ENCODE results near the gene FERMT2. TPM values are rescaled to one million over a fixed set of nuclear protein-coding genes. Genes with fewer than 3 reads are reported as not detected.

The FERMT2 gene
- total RNA-seq, 1 experiment from 2014 or later = 40.8 TPM

- H3K27ac Mint-ChIP-seq (ENCODE audit: unreplicated experiment) = no peak overlapping the region
- no peaks in the 10 kb centered on the region for H3K9me3 Mint-ChIP-seq (ENCODE audit: unreplicated experiment)
- H3K4me1 Mint-ChIP-seq (ENCODE audit: low read depth, unreplicated experiment) = no peaks in the 10 kb centered on the region
Measured at GRCh38 chr14:52876806-52877205, 74.0 kb downstream of the FERMT2 start.

GRCh38 chr14:52876311-52876710, 74.5 kb downstream of the FERMT2 start:
- no peak for DNase-seq
- Histone ChIP-seq H3K9me3 (no peaks in the 10 kb centered on the region), H3K4me1 (no peaks in the 10 kb centered on the region), H3K27me3 (replicated peaks; ENCODE audit: control insufficient read depth, insufficient read depth, low read length) (no peaks in the 10 kb centered on the region), H3K4me3 (ENCODE audit: low read depth, low read length) (no peak overlapping the region), H3K36me3 (ENCODE audit: control insufficient read depth, insufficient read depth, low read length) (no peaks in the 10 kb centered on the region)
- intact Hi-C loops (cut with micrococcal nuclease; ENCODE audit: unreplicated experiment) = no loop called here
- no peaks in the 10 kb centered on the region for H3K27me3 Mint-ChIP-seq (ENCODE audit: insufficient read depth, unreplicated experiment)
- peaks cover 22% of the 10 kb centered on the region for H3K36me3 Mint-ChIP-seq (ENCODE audit: insufficient read depth, unreplicated experiment)
- no peak for TF ChIP-seq CTCF (IDR thresholded peaks at IDR 0.05; ENCODE audit: insufficient read depth in 1 of 2, low read depth in 1 of 2, low read length in 1 of 2, severe bottlenecking in 1 of 2, unreplicated experiment in 1 of 2)
- no TSS peak for BruUV-seq (replicated peaks)
- CTCF ChIA-PET = no interaction called here
- POLR2A ChIA-PET = no interaction called here
- no peak overlapping the region for H3K27ac Mint-ChIP-seq (ENCODE audit: unreplicated experiment)
- no peaks in the 10 kb centered on the region for H3K4me1 Mint-ChIP-seq (ENCODE audit: low read depth, unreplicated experiment)
- no peaks in the 10 kb centered on the region for H3K9me3 Mint-ChIP-seq (ENCODE audit: unreplicated experiment)
- no peak overlapping the region for H3K4me3 Mint-ChIP-seq (ENCODE audit: unreplicated experiment)

More at GRCh38 chr14:52876806-52877205, 74.0 kb downstream of the FERMT2 start:
- ChIA-PET CTCF (no interaction called here), POLR2A (no interaction called here)
- Histone ChIP-seq H3K36me3 (ENCODE audit: control insufficient read depth, insufficient read depth, low read length) (no peaks in the 10 kb centered on the region), H3K27me3 (replicated peaks; ENCODE audit: control insufficient read depth, insufficient read depth, low read length) (no peaks in the 10 kb centered on the region), H3K9me3 (no peaks in the 10 kb centered on the region), H3K4me1 (no peaks in the 10 kb centered on the region), H3K4me3 (ENCODE audit: low read depth, low read length) (no peak overlapping the region)
- no peak for TF ChIP-seq CTCF (IDR thresholded peaks at IDR 0.05; ENCODE audit: insufficient read depth in 1 of 2, low read depth in 1 of 2, low read length in 1 of 2, severe bottlenecking in 1 of 2, unreplicated experiment in 1 of 2)
- H3K4me3 Mint-ChIP-seq (ENCODE audit: unreplicated experiment) = no peak overlapping the region
- DNase-seq = no peak
- intact Hi-C loops (cut with micrococcal nuclease; ENCODE audit: unreplicated experiment) = no loop called here
- H3K27me3 Mint-ChIP-seq (ENCODE audit: insufficient read depth, unreplicated experiment) = no peaks in the 10 kb centered on the region
- H3K36me3 Mint-ChIP-seq (ENCODE audit: insufficient read depth, unreplicated experiment) = peaks cover 18% of the 10 kb centered on the region
- BruUV-seq (replicated peaks) = no TSS peak

- CTCF ChIA-PET = no interaction called here
- no peak for TF ChIP-seq CTCF (IDR thresholded peaks at IDR 0.05; ENCODE audit: insufficient read depth in 1 of 2, low read depth in 1 of 2, low read length in 1 of 2, severe bottlenecking in 1 of 2, unreplicated experiment in 1 of 2)
- intact Hi-C loops (cut with micrococcal nuclease; ENCODE audit: unreplicated experiment) = no loop called here
- Mint-ChIP-seq H3K9me3 (ENCODE audit: unreplicated experiment) (no peaks in the 10 kb centered on the region), H3K4me1 (ENCODE audit: low read depth, unreplicated experiment) (no peaks in the 10 kb centered on the region), H3K36me3 (ENCODE audit: insufficient read depth, unreplicated experiment) (peaks cover 22% of the 10 kb centered on the region), H3K27ac (ENCODE audit: unreplicated experiment) (no peak overlapping the region), H3K4me3 (ENCODE audit: unreplicated experiment) (no peak overlapping the region), H3K27me3 (ENCODE audit: insufficient read depth, unreplicated experiment) (no peaks in the 10 kb centered on the region)
- no TSS peak for BruUV-seq (replicated peaks)
- DNase-seq = no peak
- H3K9me3 ChIP-seq = no peaks in the 10 kb centered on the region
- no peaks in the 10 kb centered on the region for H3K27me3 ChIP-seq (replicated peaks; ENCODE audit: control insufficient read depth, insufficient read depth, low read length)
- POLR2A ChIA-PET = no interaction called here
- H3K4me3 ChIP-seq (ENCODE audit: low read depth, low read length) = no peak overlapping the region
- H3K36me3 ChIP-seq (ENCODE audit: control insufficient read depth, insufficient read depth, low read length) = no peaks in the 10 kb centered on the region
- no peaks in the 10 kb centered on the region for H3K4me1 ChIP-seq
Measured at GRCh38 chr14:52875707-52876106, 75.1 kb downstream of the FERMT2 start.

All from Caco-2 (cell line).